Inferior parietal cortex (tissue), 1 donor: ENCODE measurements around the gene RNF34.
A peak's percentile ranks its signal among the peaks of the same experiment; 100 is the strongest.

Source experiments
- DNase-seq: peaks from one replicate; pipeline ENCODE4 v3.0.0-alpha.2; 2016; ENCODE audit errors: extremely low spot score

RNF34 gene

DNA sequence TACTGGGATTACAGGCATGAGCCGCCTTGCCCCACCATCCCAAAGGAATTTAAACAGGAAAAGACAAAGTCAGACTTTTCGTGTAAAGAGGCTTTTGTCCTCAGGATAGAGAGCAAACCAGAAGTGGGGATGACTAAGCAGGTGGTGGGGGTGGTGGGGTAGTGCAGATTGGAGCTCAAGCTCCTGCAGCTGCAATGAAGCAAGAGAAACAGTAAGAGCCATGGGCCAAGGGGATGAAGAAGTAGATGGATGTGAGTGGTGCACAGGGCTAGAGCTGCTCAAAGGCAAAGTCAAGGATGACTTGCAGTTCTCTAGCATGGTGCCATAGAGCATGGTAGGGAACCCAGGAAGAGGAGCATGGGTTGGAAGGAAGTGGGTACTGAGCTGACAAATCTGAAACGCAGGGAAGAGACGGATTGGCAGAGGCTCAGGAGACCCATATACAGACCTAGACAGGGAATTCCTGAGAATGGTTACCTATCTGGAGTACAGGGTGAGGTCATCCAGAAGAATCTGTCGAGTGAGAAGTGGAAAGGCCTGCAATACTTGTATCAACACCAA is 11.4 kb upstream of the RNF34 start:
- DNase-seq = no peak

DNA sequence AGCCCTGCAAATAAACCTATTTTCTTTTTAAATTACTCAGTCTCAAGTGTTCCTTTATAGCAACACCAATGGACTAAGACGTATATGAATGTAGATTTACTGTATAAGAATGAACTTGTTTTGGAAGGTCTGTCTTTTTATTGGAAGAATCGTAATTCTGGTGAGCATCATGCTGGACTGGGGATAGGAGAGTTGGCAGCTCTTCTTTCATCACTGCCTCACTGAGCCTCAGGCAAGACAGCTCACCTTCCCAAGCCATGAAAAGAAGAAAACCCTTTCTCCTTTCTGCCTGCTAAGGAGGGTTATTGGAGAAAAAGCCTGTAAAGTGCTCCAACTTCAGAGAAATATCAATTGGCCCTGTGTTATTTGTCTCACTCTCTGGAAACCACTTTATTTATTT is 9.1 kb upstream of the RNF34 start:
- no peak for DNase-seq

DNA sequence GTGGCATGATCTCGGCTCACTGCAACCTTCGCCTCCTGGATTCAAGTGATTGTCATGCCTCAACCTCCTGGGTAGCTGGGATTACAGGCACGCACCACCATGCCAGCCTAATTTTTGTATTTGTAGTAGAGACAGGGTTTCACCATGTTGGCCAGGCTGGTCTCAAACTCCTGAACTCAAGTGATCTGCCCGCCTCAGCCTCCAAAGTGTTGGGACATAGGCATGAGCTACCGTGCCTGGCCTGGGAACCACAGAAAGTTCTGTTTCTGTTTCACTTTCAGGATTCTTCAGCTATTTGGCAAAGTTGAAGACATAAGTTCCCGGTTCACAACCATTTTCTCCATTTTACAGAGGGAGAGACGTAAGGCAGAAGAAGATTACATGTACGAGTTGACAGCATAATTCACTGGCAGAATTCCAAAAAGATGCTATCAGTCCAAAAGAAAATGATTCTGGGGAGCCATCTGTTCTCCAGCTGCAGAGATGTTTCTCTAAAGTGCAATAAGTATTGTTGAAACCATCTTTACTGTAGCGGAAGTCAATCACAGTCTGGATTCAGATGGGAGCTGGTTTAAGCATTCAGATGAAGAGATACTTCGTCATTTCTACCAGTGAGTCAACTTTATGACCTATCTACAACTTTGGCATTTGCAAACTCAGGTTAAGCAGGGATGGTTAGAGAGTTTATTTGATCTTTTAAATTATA is 8.1 kb upstream of the RNF34 start:
- DNase-seq = peak; percentile 13

DNA sequence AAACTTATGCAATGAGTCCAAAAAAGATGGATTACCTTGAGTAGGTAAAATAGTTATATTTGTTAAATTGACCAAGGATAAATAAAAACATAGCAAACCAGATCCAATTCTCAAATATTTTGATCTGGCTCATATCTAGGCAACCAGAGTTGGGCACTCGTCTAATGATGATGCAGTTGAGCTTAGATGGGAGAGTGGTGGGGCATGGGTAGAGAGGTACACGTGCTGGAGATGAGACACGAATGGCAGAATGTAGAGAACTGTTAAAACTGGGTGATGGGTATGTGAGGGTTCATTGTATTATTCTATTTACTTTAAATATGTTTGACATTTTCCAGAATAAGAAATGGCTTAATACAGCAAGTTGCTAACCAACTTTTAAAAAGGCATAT is 7.6 kb upstream of the RNF34 start:
- no peak for DNase-seq

DNA sequence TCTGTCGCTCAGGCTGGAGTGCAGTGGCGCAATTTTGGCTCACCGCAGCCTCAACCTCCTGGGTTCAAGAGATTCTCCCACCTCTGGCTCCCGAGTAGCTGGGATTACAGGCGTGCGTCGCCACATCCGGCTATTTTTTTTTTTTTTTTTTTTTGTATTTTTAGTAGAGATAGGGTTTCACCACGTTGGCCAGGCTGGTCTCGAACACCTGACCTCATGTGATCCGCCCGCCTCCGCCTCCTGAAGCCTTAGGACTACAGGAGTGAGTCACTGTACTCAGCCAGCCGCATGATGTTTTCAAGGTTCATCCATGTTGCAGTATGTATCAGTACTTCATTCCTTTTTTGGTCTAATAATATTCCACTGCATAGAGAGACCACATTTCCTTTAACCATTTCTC is 2.4 kb upstream of the RNF34 start:
- no peak for DNase-seq

DNA sequence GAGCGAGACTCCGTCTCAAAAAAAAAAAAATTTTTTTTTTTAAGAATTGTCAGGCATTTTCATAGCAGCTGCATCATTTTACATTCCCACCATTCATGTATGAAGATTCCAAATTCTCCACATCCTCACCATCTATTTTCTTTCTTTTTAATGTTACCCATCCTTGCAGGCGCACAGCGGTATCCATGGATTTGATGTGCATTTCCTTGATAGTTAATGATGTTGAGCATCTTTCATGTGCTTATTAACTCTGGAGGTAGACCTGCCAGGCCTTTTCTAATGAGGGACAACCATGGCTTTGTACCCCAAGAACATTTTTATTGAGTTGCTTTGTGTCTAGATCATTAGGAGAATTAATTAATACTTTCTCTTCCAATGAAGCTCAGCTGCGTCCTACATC is 1.6 kb upstream of the RNF34 start:
- no peak for DNase-seq

DNA sequence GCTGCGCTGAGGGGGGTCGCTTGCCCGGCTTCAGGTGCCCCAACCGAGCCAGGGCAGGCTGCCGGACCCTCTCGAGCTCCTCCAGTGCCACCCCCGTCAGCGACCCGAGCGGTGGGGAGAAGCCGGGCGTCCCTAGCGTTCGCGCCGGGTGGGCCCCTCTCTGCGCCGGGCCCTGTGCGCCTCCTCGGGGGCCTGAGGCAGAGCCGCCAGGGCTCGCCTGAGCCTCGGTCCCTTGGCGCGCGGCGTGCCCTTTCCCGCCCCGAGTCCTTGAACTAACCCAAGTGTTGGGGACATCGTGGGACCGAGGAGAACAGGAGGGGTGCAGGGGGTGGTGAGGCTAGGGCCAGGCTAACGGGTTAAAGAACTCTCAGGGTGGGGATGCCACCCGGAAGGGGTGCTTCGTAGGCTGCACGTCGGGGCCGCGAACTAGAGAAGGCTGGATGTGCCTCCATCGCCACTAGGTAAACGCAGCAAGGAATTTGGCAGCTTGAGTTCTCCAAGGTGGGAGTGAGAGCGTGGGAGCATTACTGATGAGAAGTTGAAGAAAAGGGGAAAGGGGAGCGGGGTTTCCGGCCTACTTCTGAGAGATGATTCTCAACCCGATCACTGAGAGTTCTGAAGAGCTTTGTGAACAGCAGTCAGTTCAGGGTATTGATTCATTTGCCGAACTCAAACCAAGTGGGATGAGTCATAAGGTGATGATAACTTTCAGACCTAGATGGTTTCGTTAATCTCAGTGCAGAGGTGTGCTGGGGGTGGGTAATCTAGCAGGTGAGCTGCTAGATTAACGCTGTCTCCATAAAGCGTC is 618 bp downstream of the RNF34 start:
- DNase-seq = no peak

DNA sequence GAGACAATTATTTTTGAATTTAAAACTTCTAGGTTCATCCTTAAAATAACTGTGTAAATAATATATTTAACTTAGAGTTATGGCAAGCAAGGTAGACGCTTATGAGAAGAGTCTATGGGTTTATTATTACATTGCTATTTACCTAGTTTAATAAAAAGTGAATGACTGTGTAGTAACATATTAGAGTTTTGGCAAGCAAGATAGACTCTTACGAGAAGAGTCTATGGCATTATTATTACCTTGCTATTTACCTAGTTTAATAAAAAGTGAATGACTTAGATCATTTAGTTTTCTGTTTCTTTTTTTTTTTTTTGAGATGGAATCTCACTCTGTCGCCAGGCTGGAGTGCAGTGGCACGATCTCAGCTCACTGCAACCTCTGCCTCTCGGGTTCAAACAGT is 3.8 kb downstream of the RNF34 start:
- DNase-seq = no peak

DNA sequence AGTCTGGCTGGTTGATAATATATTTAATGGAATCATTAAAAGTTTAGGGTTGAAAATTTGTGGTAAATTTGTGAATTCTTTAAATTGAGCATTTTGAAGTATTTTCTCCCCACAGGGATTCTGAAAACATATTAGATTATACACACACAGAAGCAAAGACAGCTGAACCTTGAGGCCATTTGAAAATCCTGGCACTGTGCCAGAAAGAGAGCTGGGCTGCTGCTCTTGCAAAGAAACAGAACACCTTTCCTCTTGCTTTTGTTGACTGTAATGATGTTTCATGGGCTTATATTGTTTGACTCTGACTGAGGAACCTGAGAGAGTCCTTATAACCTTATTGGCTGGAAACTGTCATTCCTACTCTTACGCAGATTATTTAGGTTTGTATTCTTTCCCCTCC is 4.8 kb downstream of the RNF34 start:
- no peak for DNase-seq

DNA sequence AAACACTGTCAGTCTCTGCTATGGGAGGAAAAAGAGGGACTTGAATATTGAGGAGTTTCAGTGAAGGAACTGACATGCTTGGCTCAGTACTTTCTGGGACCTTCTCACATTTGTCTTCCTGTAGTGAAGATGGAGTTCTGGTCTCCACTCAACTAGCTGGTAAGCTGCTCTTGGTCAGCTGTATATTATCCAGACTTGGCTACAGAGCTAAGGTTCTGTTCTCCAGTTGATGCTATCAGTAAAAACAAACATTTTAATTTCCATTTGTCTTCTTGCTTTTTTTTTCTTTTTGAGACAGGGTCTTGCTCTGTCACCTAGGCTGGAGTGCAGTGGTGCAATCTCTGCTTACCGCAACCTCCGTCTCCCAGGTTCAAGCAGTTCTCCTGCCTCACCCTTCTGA is 5.3 kb downstream of the RNF34 start:
- no peak for DNase-seq

DNA sequence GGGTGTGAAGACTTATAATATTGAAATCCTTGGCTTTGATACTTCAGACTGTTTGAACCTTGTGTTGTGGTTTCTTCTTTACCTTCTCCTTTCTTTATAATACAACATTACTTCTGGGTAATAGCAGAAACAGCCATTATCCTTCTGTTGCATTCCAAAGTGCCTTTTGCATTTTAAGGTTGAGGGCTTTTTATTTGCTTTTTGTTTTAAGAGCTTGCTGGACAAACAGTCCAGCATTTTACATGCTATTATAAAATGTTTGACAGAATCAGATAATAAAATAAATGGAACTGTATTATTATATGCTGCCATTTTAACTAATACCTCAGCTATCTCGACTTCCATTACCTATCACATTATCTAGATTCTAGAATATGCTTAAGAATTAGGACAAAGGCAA is 14.0 kb downstream of the RNF34 start:
- DNase-seq = no peak

DNA sequence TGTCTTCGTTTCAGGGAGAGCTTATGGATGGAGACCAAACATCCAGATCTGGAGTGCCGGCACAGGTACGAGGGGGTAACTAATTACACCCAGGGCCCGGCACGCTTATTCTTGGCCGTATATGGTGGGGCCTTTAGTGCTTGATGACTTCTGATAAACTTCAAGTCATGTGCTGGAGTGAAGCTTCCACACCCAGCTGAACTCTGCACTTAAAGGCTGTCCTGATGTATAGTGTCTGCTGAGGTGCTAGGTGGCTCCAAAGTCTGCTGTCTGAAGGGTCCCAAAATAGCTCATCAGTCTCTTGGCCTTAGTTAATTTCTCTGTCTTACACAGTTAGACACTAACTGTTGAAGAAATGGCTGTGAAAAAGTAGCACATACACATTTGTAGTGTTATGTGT is 17.9 kb downstream of the RNF34 start:
- DNase-seq = no peak

DNA sequence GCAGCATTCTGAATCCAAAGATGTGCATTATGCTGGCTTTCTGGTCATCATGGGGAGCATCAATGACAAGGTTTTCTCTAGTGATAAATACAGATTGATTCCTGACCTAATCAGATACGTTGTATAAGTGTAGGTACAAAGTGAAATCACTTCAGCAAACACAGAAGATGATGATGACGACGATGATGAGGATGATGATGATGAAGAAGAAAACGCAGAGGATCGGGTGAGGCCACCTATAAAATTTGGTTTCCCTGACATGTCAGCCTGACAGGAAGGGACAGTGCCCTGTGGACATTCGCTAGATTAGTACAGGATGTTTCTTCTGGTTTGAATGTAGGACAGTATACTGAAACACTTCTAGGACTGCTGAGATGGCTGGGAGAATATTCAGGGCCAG is 20.2 kb downstream of the RNF34 start:
- DNase-seq = no peak

DNA sequence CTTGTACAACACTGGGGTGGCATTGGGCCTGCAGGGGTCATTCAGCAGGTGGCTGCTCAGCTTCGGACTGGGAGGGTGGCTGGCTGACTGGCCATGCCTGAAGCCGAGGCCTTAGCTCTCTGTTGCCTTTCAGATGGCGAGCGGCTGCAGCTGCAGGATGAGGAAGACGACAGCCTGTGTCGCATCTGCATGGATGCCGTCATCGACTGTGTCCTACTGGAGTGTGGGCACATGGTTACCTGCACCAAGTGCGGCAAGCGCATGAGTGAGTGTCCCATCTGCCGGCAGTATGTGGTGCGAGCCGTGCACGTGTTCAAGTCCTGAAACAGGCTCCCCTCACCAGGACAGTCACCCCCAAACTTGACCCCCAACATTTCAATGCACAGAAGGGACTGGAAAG is 23.3 kb downstream of the RNF34 start:
- no peak for DNase-seq

DNA sequence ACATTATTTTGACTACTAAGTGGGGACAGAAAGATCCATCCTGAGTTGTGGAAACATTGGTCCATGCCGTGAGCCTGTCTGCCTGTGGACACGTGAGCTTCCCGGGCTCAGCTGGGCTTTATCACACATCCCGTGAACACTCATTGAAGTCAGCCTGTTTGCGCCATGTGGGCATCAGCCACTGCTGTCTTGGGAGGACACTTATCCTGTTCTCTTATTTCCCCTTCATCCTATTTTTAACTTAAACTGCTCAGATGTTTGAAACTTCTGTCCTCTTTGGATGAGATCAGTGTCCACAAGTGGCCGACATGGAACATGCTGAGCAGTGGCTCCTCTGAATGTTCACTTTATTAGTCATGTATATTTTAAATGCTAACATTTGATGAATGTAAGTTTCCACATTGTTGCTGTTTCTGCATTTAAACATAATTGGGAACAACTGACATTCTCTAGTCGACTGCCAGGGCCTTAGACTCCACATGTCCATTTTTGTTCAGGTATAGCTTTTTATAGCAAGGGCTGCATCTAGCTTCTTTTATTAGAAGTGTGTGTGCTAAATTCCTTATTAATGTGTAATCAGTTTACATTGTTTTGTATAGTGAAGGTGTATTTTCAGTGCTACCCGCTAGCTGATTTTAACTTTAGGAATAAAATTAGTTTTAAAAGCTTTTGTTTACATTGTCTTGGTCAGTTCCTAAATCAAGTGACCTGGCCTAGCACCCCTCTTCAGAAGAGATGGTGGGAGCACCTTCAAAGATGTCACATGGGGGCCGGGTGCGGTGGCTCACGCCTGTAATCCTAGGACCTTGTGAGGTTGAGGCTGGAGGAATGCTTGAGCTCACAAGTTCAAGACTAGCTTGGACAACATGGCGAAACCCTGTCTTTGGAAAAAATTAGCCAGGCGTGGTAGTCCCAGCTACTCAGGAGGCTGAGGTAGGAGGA is 24.0 kb downstream of the RNF34 start:
- DNase-seq = no peak

DNA sequence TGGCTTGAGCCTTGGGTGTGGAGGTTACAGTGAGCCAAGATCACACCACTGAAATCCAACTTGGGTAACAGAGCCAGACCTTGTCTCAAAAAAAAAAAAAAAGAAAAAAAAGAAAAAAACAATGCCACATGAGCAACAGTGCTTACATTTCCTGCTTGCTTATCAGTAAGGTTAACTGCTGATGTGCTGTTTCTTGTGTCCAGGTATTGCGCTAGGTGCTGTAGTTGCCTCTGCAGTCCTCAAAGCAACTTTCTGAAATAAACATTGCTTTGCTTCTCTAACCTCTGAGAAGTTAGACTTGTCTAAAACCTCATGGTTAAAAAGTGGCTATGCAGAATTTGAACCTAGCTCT is 24.7 kb downstream of the RNF34 start:
- no peak for DNase-seq

DNA sequence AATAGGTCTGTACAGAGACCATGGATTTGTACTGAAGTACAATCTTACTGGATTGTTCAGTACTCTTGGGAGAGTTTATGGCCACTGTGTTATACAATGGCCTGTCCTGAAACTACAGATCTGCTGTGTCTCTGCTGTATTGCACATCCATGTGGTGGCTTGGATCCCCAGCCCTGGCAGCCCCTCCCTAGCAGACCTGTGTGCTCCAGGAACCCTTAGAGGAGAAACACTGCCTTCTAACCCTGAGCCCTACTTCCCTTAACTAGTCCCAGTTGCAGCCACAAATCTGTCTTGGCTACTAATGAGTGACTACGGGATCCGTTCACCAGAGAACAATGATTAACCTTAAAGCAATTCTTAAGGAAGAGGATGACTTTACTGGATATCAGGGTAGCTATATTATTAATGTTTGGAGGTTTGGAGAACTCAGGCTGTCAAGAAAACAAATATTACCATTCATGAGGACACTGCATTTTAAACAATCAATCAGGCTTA is 27.7 kb downstream of the RNF34 start:
- no peak for DNase-seq

DNA sequence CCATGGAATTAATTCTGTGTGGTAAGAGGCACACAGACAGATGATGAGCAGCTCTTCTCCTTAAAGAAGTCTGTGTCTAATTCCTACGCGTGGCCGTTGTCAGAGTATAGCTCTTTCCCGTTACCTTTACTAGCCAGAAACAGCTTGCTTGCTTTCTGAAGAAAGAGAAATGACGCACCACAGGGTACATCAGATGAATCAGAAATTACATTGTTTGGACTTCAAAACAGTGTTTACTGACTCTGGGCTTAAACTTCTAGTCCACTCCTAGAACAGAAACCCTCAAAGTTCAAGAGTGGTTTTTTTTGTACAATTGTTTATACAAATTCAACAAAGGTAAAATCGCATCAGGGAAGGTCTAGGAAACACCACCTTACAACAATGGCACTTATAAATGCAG is 29.0 kb downstream of the RNF34 start:
- DNase-seq = no peak

DNA sequence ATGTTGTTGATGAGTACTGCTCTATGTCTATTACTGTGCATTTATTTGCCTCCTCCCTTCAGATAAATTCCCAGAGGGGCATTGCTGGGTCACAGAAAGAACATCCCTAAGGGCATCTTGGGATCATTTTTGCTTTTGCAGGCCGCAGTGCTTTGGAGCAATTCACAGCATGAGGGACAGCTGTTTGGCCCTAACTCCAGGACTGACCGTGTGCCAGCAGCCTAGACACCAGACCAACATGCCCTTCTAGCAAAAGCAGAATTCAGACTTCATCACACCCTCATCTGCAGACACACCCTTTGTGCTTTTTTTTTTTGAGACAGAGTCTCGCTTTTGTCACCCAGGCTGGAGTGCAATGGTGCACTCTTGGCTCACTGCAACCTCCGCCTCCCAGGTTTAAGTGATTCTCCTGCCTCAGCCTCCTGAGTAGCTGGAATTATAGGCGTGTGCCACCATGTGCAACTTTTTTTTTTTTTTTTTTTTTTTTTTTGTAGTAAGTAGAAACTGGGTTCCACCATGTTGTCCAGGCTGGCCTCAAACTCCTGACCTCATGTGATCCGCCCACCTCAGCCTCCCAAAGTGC is 31.0 kb downstream of the RNF34 start:
- no peak for DNase-seq

DNA sequence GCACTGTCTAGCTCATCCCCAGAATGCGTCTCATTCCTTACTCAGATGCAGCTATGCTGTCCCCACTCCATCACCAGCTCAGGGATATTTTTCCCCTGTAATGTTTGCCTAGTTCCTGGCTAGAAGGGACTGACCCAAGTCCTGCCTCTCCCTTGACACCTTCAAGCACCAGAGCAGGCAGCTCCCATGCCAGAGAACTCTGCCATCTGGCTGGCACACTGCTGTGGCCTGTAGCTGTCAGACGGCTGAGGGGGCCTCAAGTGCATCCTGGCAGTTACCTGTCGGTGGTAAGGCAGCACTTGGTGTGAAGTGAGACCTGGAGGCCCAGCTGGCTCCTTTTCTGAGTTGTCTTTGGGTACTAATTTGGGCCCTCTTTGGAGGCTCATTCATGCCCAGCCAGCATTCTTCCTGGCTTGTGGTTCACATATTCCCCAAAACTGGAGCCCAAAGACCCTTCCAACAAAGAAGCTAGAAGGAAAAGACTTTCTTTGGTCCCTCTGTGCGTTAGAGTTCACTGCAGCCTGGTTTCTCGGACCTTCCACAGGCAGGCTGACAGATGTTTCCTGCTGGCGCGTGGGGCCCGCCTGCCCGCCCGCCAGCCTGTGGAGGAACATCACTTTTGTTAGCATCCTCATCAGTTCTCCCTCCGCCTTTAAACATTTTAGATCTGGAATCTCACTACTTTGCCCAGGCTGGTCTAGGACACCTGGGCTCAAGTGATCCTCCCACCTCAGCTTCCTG is 33.0 kb downstream of the RNF34 start:
- no peak for DNase-seq

DNA sequence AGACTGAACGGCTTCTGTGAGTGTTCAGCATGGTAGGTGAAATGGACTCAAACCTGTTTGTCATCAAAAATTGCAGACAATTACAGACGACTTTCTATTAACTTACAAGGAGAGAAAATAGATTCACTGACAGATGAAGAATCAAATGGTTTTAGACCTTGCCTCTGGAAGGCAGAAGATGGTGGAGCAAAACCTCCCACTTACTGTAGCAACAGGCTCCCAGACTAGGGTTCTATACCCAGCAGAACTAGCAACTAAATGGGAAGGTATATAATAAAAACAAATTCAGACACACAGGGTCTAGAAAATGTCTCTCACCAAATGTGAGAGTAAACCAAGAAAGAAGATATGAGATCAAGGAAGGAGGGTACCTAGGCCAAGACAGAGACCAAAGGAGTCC is 36.8 kb downstream of the RNF34 start:
- no peak for DNase-seq
